Panc1 (cell line): ENCODE data around the gene SPATA20. TPM values are rescaled to one million over a fixed set of nuclear protein-coding genes. Genes with fewer than 3 reads are reported as not detected.

Experiments
- ATAC-seq: fragments of 200-7000 bp; cut with Tn5 transposase; 2 replicates; pipeline ENCODE4 v1.9.1; 2020; ENCODE audit warnings: mild to moderate bottlenecking, moderate library complexity
- BruUV-seq: library from RNA; stranded (reverse); fragments of 400-500 nt; replicated peaks from 2 replicates; lab custom pipeline; 2021; lab: Mats Ljungman, UMichigan
- CTCF ChIA-PET: fragments of 300-600 bp; sonication (Branson Sonifier 250); formaldehyde crosslinking; loops from one replicate; lab custom pipeline; 2022; ENCODE audit warnings: antibody characterized with exemption; lab: Charles Lee
- POLR2A ChIA-PET: fragments of 300-600 bp; sonication (Branson Sonifier 250); formaldehyde crosslinking; loops from one replicate; lab custom pipeline; 2022; ENCODE audit warnings: antibody characterized with exemption; lab: Charles Lee
- DNase-seq: peaks from one replicate; pipeline ENCODE4 v3.0.0-alpha.2; 2010; ENCODE audit warnings: low read depth, low spot score
- H3K27ac ChIP-seq: 2 replicates; pipeline ENCODE4 v1.5.1; 2011; ENCODE audit warnings: mild to moderate bottlenecking, low read length, inconsistent platforms
- H3K27me3 ChIP-seq: fragments of 200-500 bp; sonication (Bioruptor generic); 2 replicates; pipeline ENCODE4 v1.6.0; 2014; ENCODE audit warnings: low read length, inconsistent platforms; ENCODE audit not compliant: control insufficient read depth, insufficient read depth
- H3K36me3 ChIP-seq: fragments of 200-500 bp; sonication (Bioruptor generic); 2 replicates; pipeline ENCODE4 v1.5.1; 2014; ENCODE audit warnings: inconsistent platforms, mild to moderate bottlenecking, low read length, moderate library complexity; ENCODE audit not compliant: control insufficient read depth, insufficient read depth
- H3K4me1 ChIP-seq: 2 replicates; pipeline ENCODE4 v1.5.1; 2011; ENCODE audit warnings: inconsistent platforms, mild to moderate bottlenecking, low read length, moderate library complexity; ENCODE audit not compliant: control insufficient read depth, insufficient read depth
- H3K4me3 ChIP-seq, 2 experiments: 2 replicates each; pipeline ENCODE4 v1.5.1; 2011 to 2012; ENCODE audit warnings: low read depth in 2 of 2, low read length in 2 of 2, mild to moderate bottlenecking in 2 of 2, inconsistent platforms in 1 of 2, moderate library complexity in 1 of 2
- H3K9me3 ChIP-seq: fragments of 200-500 bp; sonication (Bioruptor generic); 2 replicates; pipeline ENCODE4 v1.5.1; 2014; ENCODE audit warnings: low read depth, mild to moderate bottlenecking, inconsistent platforms, low read length, moderate library complexity; ENCODE audit not compliant: control insufficient read depth, insufficient read depth
- CTCF ChIP-seq: fragments of 450-650 bp; IDR thresholded peaks from 2 replicates; pipeline ENCODE4 v1.5.1; 2017; ENCODE audit warnings: mild to moderate bottlenecking
- POLR2AphosphoS5 ChIP-seq: IDR thresholded peaks from 2 replicates; pipeline ENCODE4 v1.6.1; 2012; ENCODE audit warnings: mild to moderate bottlenecking, low read depth, low read length, moderate library complexity
- REST ChIP-seq, 2 experiments: IDR thresholded peaks; 2 replicates each; pipeline ENCODE4 v1.6.1; 2011 to 2012; ENCODE audit warnings: low read depth in 2 of 2, control low read depth in 1 of 2, low read length in 1 of 2, mild to moderate bottlenecking in 1 of 2, moderate library complexity in 1 of 2; ENCODE audit not compliant: insufficient read depth in 1 of 2
- SIN3A ChIP-seq: IDR thresholded peaks from 2 replicates; pipeline ENCODE4 v1.6.1; 2012; ENCODE audit warnings: low read depth, mild to moderate bottlenecking, low read length, moderate library complexity, borderline replicate concordance; ENCODE audit not compliant: insufficient read depth
- TCF7L2 ChIP-seq: IDR thresholded peaks from 2 replicates; pipeline ENCODE4 v1.6.1; 2011; ENCODE audit warnings: mild to moderate bottlenecking, low read depth, low read length, inconsistent platforms
- in situ Hi-C: cut with HindIII; loops from 2 replicates; pipeline ENCODE4 v1.10.0; 2016; ENCODE audit warnings: low sequenced_read_pairs, low pct_unique_long_range_greater_than_20kb
- intact Hi-C: fragments of 100-400 bp; cut with micrococcal nuclease; formaldehyde crosslinking; loops from one replicate; pipeline ENCODE4 v1.10.0; 2022; ENCODE audit not compliant: unreplicated experiment
- total RNA-seq: library from RNA; stranded (reverse); gene quantifications from one replicate; pipeline ENCODE4 v1.2.1, GENCODE V29; 2021; ENCODE audit not compliant: unreplicated experiment

SPATA20 gene
- total RNA-seq, 1 experiment from 2014 or later = 82.2 TPM

GRCh38 chr17:50505591-50506130, 41.3 kb upstream of the SPATA20 start:
- no TSS peak for BruUV-seq
- no peak overlapping the region for H3K27ac ChIP-seq
- ChIA-PET POLR2A (interaction anchor here (0.7 kb wide), 1 partner anchor 435 kb away, joined by 5 read pairs; no protein-coding TSS in a partner anchor), CTCF (interaction anchor here (1.1 kb wide), 1 partner anchor 22 kb away, joined by 6 read pairs; no protein-coding TSS in a partner anchor)
- H3K36me3 ChIP-seq = no peaks in the 10 kb centered on the region
- intact Hi-C loops = no loop called here
- TF ChIP-seq REST (IDR thresholded peaks at IDR 0.05; ENCODE audit: insufficient read depth in 1 of 2, low read depth in 2 of 2, low read length in 1 of 2) (no peak), CTCF (no peak), TCF7L2 (no peak)
- peaks cover 11% of the 10 kb centered on the region for H3K4me1 ChIP-seq
- no peaks in the 10 kb centered on the region for H3K9me3 ChIP-seq
- DNase-seq (no peak), ATAC-seq (no peak)
- H3K4me3 ChIP-seq = no peak overlapping the region
- H3K27me3 ChIP-seq = no peaks in the 10 kb centered on the region
- in situ Hi-C loops = no loop called here

GRCh38 chr17:50506298-50506697, 40.7 kb upstream of the SPATA20 start:
- ChIA-PET POLR2A (interaction anchor here (0.6 to 0.7 kb wide), 2 partner anchors 21 to 215 kb away, joined by 3 to 9 read pairs; no protein-coding TSS in a partner anchor), CTCF (no interaction called here)
- no TSS peak for BruUV-seq
- no peak for TF ChIP-seq POLR2AphosphoS5
- TF ChIP-seq TCF7L2 = no peak
- no peak for TF ChIP-seq REST (IDR thresholded peaks at IDR 0.05; ENCODE audit: insufficient read depth in 1 of 2, low read depth in 2 of 2, low read length in 1 of 2)
- no peak for TF ChIP-seq SIN3A
- no peak for TF ChIP-seq CTCF
- Histone ChIP-seq H3K4me3 (no peak overlapping the region), H3K4me1 (peaks cover 11% of the 10 kb centered on the region), H3K9me3 (no peaks in the 10 kb centered on the region), H3K27me3 (no peaks in the 10 kb centered on the region), H3K27ac (no peak overlapping the region), H3K36me3 (no peaks in the 10 kb centered on the region)
- ATAC-seq (no peak), DNase-seq (no peak)
- in situ Hi-C loops (no loop called here), intact Hi-C loops (no loop called here)
